ENCODE data around the gene CHKA.

Gene CHKA

DNA sequence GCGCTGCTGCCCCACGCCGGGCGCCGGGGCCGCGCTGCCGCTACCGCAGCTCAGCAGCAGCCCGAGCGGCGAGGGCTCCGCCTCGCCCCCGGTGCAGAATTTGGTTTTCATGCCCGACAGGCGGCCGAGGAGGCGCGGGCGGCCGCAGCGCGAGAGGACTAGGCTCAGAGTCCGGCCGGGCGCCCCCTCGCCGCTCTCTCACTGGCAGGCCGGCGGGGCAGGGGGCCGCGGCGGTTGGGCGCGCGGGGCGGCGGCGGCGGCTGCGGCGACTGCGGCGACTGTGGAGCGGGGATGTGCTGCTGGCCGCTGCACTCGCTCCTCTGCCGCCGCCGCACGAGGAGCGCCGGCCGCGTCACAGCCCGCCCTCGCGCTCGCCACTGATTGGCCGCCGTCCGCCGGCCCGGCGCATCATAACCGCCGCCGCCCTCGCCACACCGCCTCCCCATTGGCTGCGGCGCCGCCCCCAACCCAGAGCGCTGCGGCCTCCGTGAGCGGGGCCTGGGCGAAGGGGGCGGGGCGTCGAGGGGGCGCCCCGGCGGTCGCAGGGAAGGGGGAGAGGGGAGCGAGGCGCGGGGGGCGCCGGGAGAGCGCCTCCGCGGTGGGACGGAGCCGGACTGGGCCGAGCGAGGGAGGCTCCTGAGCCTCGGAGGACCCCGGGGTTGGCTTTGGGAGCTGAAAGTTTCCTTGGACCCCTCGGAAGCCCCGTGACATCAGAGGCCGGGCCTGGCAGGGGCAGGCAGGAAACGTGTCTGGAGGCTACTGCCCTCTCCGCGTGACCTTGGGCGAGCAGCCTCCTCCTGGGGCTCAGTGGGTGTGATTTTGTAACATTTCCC is at the start of gene CHKA:
Gene CHKA, minus strand, starts transcription at position 322 of the 833 bp plus-strand sequence. Its CDS starts 211 bp downstream, at position 111.
- DNase-seq, result peak; percentile 72

- DNase-seq, result no peak
Observed at GRCh38 chr11:68169442-68169841, 48.3 kb upstream of the CHKA start.

GRCh38 chr11:68168694-68169093 is 47.5 kb upstream of the CHKA start:
- DNase-seq, result no peak

DNA sequence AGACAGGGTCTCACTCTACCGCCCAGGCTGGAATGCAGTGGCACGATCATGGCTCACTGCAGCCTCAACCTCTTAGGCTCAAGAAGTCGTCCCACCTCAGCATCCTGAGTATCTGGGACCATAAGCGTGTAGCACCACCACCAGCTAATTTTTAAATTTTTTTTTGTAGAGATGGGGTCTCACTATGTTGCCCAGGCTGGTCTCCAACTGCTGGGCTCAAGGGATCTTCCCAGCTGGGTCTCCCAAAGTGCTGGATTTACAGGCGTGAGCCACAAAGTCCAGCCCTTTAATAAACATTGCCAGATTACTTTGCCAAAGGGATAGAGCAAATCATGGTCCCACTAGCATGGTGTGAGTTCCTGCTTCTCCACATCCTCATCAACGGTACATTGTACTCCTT is 46.3 kb upstream of the CHKA start:
- no peak for DNase-seq

- DNase-seq, result no peak
Observed at GRCh38 chr11:68166969-68167368, 45.8 kb upstream of the CHKA start.

DNA sequence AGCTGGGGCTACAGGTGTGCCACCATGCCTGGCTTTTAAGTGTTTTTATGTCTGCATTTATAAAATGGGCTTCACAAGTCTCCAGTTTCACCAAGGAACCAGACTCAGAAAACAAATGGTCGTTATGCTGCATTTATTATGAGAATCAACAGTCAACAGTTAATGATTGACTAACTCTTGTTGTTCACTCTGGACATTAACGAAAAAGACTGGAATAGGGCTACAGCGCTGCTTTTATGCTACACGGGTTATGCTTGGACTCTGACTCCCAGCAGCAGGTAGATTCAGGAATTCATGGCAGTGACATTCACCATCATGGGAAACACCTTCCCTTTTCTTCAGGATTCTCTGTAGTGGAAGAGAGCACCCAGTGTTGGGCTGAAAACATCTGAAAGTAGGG is 44.4 kb upstream of the CHKA start:
- no peak for DNase-seq

- DNase-seq, result no peak
Observed at GRCh38 chr11:68164437-68164836, 43.2 kb upstream of the CHKA start.

DNA sequence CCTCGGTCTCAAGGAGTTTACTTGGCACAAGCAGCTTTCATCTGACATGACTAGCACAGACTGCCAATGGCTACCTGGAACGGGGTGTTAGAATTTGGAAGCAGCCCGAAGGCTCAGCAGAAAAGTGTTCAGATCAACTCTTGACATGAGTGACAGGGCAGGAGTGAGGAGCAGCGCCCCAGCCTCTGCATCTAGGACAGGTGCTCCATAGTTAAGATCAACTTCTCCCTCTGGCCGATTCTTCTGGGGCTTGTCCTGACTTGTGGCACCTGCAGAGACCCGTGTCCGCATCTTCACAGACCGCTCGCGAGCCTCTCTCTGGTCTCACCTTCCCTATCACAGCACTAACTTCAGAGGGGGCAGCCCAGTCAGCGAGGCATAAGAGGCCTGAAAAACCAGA is 42.5 kb upstream of the CHKA start:
- DNase-seq, result no peak

DNA sequence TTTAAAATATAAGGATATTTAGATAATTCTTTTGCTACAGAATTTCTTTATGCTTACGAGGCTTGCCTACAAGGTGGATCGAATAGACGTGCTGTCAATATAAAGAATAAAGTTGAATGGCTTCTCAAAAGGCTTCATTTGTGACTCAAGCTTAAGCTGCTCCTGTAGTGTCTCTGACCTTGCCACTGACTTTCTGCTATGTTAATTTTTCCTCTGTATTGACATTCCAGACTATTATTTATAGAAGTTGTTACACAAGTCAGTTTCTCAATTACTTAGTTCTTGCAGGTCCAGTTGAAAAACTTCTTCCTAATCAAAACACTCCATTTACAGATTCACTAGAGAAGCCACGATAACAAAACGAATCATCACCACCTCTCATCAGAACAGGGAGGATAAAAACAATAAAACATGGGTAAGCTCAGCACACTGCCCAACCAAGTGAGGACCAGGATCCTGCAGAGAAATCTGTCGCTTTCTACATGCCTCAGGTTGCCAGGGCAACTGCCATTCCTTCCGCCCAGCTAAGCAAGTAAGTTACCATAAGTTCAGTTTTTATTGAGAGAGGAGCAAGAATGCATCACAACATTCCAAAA is 39.0 kb upstream of the CHKA start:
- DNase-seq, result no peak

DNA sequence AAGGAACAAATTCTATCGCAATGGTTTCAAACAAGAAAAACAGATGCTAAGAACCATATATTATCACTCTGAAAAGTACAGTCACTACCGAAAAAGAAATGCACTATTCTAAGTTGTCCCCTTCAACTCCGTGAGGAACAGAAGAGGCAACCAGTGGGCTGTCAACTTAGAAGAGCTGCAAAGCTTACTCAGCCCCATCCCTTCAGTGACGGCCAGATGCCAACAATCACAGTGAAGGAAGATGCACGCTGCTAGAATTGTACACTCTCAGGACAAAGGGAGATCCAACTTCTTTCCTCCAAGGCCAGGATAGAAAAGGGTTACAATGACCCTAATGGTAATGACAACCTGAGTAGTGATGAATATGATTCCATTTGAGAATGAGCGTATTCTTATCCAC is 38.5 kb upstream of the CHKA start:
- DNase-seq, result no peak

GRCh38 chr11:68159161-68159560 is 38.0 kb upstream of the CHKA start:
- DNase-seq, result no peak

GRCh38 chr11:68158580-68158979 is 37.4 kb upstream of the CHKA start:
- DNase-seq, result no peak

DNA sequence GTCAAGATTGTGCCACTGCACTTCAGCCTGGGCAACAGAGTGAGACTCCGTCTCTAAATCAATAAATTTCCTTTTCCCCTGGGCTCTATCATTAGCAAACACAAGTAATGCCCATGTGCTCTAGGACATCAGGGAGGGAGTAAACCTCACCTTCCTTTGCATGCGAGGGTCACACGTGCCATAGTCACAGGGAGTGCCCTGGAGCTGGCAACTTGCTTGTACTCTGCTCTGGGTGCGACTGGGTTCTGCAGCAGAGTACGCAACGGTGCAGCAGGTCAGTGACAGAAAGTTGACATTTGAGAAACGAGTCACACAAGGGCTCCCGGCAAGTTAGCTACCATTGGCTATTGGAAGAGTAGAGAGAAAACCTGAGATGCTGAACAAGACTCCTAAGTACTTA is 32.6 kb upstream of the CHKA start:
- no peak for DNase-seq

DNA sequence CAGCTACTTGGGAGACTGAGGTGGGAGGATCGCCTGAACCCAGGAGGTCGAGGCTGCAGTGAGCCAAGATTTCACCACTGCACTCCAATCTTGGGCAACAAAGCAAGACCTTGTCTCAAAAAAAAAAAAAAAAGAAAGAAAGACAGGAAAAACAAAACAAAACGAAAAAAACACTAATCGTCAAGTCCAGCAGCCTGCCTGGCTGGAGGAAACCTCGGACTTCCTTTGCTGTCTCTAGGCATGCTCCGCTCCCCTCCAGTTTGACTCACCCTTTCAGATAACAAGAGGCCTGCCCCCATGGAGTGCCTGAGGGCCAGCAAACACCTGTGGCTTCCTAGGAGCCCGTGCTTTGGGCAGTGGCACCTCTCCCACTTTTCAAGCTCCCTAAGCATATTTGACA is 28.8 kb upstream of the CHKA start:
- DNase-seq, result no peak

- no peak for DNase-seq
Observed at GRCh38 chr11:68149417-68149816, 28.2 kb upstream of the CHKA start.

DNA sequence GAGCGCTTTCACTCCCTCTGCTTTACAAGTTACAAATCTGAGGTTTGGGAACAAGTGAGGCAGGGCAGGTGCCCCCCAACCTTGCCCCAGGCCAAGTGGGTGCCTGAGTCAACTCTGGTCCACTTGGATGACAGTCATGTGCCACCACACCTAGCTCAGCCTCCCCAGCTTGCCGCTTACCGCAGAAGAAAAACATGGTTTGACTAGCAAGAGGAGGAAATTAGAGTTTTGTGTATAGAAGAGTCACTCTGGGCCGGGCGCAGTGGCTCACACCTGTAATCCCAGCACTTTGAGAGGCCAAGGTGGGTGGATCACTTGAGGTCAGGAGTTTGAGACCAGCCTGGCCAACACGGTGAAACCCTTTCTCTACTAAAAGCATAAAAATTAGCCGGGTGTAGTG is 27.7 kb upstream of the CHKA start:
- no peak for DNase-seq

DNA sequence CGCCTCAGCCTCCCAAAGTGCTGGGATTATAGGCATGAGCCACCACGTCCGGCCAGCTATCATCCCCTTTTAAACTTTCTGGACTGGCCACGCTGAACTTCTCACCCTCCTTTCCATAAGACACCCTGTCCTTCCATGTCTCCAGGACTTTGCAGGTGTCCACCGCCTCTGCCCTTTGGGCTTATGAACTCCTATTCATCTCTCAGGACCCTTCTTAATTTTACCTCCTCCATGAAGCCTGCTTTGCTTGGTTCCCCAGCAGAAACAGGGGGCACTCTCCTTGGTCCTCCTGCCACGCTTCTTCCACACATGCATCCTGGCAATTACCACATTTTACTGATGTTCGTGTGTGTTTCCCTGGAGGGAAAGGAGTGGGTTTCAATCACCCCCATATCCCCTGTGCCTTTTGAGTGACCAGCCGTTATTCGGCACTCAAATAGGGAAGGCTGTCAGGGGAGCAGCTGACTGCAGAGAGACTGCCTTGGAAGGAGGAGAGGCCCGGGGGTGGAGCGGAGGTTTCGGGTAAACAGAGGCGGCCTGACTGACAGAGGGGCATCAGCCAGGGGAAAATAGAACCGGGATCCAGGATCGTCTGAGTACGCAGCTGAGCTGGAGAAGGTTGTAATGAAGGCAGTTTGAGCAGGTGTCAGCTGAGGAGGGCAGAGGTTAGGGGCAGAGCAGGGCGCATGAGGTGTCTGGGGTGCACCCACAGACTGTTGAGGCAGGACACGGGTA is 27.1 kb upstream of the CHKA start:
- DNase-seq, result no peak

GRCh38 chr11:68146704-68147474 is 25.7 kb upstream of the CHKA start:
- DNase-seq, result no peak

DNA sequence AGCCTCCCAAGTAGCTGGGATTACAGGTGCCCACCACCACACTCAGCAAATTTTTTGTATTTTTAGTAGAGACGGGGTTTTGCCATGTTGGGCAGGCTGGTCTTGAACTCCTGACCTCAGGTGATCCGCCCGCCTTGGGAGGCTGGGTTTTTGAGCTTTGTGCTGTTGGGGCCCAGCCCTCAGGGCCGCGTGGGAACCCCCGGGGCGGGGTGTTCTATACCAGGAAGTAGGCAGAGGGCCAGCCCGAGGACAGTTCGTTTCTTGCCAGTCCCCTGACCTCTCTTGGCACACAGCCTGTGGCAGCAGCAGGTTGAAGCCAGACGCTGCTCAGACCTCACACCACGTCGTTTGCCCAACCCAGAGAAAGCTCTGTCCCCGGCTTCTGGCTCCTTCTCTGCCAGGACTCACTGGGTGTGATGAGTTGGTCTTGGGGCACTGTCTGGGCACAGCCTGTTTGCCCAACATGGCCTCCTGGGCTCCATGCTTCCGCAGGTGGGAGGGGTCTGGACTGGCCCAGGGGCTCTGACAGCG is 24.9 kb upstream of the CHKA start:
- DNase-seq, result no peak

DNA sequence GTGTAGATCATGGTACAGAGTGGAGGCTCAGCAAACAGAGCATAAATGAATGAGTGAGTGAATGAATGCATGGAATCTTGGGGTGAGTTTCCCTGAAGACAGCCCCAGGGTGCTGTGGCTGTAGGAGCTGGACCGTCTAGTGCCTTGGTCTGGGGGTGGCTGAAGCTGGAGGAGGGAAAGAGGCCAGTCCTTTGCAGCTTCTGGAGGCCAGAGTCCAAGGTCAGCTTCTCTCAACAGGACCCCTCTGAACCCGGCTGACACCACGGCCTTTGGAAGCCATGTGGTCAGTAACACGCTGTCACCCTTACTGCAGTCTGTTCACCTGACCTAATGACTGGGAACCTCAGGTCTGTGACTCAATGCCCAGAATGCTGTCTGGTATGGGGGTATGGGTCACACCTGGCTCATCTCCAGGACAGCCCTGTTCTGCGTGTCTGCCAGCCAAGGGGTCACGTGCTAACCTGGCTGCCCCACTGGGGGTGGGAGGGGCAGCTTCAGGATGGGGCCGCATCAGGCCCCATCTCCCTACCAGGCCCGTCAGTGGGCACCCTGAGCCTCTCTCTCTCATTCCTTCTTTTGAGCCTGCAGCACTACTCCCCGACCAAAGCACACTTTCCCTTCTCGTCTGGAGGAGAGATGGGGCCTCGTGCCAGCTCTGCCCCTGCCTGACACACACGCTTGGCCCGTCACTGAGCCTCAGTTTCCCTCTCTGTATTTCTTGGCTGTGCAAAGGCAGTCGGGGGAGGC is 24.1 kb upstream of the CHKA start:
- DNase-seq, result no peak

DNA sequence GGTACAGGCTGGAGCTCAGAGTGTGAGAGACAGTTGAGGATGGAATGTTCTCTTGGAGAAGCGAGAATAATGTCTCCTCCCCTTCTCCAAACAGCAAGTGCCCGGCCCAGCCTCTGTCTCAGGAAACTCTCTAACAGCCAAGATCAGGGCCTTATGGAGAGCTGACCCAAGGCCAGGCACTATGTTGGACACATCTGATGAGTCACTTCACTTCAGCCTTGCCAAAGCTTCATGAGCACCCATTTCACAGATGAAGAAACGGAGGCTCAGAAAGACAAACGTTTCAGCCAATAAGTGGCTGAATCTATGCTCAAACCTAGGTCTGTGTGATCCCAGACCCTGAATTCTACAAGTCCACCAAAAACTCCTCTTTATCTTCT is 22.1 kb upstream of the CHKA start:
- DNase-seq, result no peak
